GM21360 (cell line): ENCODE measurements around the gene LNPK.
"Not testable (repeated sequence)": the region's sequence is repeated elsewhere in the genome, so short reads cannot be mapped to it uniquely, and the experiment has no call there.

Experiments used
- ATAC-seq: cut with Tn5 transposase; IDR thresholded peaks from one replicate; pipeline ENCODE4 v1.9.1; 2021; ENCODE audit warnings: mild to moderate bottlenecking, moderate library complexity; ENCODE audit not compliant: unreplicated experiment

LNPK gene

GRCh38 chr2:175913849-175914743 lies 88.0 kb downstream of the LNPK start:
- not testable (repeated sequence) for ATAC-seq

DNA sequence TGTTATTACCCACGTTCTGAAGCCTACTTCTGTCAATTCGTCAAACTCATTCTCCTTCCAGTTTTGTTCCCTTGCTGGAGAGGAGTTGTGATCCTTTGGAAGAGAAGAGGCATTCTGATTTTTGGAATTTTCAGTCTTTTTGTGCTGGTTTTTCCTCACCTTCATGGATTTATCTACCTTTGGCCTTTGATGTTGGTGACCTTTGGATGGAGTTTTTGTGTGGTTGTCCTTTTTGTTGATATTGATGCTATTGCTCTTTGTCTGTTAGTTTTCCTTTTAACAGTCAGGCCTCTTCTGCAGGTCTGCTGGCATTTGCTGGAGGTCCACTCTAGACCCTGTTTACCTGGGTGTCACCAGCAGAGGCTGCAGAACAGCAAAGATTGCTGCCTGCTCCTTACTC lies 88.8 kb downstream of the LNPK start:
- not testable (repeated sequence) for ATAC-seq

GRCh38 chr2:175904035-175904434 lies 98.0 kb downstream of the LNPK start:
- no peak for ATAC-seq

DNA sequence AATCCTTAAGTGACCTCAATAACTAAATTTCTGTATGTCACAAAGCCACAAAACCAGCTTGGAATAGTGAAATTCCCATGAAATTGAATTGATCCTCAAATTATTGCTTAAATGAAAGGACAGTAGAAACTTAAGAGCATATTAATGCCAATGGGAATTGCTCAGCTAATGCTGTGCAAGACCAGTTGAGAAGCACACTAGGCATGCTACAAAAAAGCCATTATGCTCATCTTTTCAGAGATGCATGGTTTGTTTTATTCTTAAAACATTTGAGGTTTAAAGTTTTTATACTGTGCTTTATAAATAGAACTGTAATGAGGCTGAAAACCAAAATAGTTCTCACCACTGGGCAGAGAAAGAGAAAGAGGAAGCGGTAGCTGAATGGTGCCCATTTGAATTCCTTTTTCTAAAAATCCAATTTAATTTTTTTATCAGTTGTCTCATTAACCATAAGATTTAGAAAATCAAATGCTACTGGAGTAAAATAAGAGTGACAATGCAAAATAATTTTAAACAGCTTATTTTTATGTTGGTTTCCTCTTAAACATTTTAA lies 98.6 kb downstream of the LNPK start:
- no peak for ATAC-seq

DNA sequence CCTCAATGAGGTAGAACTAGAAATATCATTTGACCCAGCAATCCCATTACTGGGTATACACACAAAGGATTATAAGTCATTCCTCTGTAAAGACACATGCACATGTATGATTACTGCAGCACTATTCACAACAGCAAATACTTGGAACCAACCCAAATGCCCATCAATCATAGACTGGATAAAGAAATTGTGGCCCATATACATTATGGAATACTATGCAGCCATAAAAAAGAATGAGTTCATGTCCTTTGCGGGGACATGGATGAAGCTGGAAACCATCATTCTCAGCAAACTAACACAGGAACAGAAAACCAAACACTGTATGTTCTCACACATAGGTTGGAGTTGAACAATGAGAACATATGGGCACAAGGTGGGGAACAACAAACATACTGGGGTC lies 106.1 kb downstream of the LNPK start:
- ATAC-seq = not testable (repeated sequence)

GRCh38 chr2:175892046-175892445 lies 110.0 kb downstream of the LNPK start:
- ATAC-seq = no peak

DNA sequence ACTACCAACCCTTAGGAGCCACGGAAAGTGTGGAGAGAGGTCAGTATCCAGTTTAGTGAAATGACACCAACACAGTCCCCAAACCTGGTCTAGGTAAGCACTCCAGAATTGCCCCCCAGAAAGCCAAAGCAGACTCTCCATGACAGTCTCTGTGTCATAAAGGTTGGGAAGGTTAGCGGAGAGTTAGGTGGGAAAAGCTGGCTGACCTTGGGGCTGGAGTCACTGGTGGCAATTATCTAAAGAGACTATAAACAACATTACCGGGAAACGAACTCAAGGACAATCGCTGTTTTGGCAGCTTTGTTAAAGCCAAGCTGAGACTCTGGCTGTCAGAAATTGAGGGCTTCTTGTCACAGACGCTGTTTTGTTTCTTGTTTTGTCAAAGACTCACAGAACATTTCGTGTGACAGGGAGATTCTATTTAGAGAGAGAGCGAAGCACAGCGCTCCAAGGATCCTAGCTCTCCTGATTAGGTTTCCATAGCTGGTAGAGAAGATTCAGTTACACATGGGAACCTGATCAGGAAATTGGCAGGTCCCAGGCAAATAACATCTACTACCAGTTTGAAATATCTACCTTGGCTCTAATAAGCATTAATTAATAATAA lies 111.3 kb downstream of the LNPK start:
- ATAC-seq = no peak

DNA sequence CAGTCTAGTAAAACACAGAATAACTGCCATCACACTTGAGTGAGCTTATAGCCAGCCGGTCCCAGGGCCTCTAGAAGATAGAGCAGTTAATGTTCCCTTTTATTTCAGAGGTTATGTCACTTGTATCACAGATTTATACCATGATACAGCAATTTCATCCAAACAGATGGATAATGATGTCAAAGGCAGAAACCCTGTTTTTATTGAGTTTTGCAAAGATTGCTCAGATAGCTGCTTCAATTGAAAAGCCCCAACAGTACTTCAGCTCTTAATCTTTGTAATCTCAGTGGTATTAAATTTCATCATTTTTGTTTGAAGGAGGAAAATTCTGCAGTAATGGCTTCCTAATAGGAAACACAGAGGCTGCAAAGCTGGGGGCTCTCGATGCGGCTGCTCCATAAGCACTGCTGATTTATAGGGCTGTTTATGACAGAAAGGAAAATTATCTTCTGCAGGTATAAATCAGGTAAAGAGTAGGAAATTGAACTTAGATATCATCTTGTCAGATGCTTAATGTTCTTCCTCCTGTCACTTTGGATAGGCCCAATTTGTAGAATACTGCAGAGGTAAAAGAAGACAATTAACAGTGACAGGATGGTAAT lies 112.3 kb downstream of the LNPK start:
- ATAC-seq = no peak

GRCh38 chr2:175887776-175888175 lies 114.3 kb downstream of the LNPK start:
- ATAC-seq = no peak

DNA sequence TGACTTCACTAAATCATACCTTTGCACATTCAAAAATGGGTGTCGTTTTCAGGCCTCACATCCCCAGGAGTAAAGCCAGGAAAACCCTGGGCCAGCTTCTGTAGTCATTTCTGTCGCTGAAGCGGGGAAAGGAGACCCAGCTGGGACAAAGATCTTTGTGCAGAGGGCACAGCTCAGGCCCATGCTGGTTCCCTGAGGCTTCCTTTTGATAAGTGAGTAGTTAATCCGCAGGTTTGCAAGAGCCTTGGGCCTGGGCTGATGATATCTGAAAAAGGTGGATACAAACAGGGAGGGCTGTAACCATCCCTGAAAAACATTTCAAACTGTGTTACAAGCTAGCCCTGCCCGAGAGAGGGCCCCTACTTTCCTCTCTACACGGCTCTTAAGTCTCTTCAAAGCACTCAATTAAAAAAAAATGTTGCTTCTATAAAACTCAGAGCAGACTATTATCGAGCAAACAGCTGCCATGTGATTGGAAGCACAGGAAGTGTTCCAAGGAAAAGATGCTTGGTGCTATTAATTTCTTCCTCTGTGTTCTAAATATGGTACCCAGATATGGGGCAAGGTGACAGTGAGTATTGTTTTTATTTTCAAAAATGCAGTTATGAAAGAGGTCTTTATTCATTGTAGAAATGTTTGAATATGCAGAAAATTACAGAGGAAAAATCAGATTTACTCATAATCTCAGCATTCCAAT lies 117.2 kb downstream of the LNPK start:
- no peak for ATAC-seq

GRCh38 chr2:175883586-175884194 lies 118.4 kb downstream of the LNPK start:
- no peak for ATAC-seq

DNA sequence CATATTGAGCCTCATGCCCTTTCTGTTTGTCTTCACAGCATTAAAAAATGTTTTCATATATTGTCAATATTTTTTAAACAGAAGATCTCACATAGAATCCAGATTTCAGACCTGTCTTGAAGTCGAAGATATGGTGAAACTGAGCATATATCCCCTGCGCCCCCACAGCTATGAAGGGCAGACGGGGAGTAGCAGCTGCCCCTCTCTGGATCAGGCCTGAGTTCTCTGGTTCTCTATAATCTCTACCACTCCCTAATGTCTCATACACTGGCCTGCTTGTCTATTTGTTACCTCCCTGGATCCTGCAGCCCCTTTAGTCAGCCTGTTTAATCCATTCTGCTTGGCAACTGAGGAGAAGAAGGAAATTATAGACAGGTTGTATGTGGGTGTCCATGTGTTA lies 122.4 kb downstream of the LNPK start:
- ATAC-seq = no peak

DNA sequence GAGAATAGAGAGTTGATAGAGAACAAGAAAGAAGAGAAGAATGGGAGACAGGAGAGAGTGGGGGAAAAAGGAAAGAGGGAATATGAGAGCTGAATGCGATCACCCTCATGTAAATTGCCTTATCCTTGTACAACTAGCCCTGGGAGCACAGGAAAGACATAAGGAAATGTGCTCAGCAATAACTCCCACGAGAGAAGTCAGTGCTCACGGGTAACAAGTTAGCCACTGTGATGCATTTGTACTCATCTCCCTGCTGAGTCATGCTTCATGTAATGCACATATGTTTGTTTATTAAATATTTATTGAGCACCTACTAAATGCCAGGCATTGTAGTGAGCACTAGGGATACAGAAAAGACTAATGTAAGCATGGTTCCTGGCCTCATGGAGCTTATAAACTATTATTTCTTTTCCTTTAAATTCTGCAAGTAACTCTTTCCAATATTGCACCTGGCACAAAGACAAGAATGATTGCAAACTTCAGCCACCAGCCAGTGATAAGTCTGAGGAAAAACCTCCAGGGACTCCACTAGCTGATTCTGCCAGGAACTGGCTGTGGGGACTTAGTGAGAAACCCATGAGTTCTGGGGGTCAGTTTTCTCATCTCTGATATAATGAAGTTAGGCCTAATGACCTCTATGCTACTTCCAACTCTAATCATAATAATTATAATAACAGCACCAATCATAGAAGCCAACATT lies 124.1 kb downstream of the LNPK start:
- ATAC-seq = no peak

- no peak for ATAC-seq
These were observed 127.8 kb downstream of the LNPK start for GRCh38 chr2:175874291-175874690.
